GM12801 (cell line): Measurements from ENCODE around the gene CCDC192.

Source experiments
- TF ChIP-seq, protein P1 (sequence below): IDR thresholded peaks from one replicate; pipeline ENCODE4 v1.5.1; 2011; ENCODE audit warnings: control low read depth; ENCODE audit not compliant: insufficient read length; ENCODE audit errors: extremely low read depth

CCDC192 gene

GRCh38 chr5:127739807-127740384 lies 36.7 kb downstream of the CCDC192 start:
- TF ChIP-seq, protein P1, sequence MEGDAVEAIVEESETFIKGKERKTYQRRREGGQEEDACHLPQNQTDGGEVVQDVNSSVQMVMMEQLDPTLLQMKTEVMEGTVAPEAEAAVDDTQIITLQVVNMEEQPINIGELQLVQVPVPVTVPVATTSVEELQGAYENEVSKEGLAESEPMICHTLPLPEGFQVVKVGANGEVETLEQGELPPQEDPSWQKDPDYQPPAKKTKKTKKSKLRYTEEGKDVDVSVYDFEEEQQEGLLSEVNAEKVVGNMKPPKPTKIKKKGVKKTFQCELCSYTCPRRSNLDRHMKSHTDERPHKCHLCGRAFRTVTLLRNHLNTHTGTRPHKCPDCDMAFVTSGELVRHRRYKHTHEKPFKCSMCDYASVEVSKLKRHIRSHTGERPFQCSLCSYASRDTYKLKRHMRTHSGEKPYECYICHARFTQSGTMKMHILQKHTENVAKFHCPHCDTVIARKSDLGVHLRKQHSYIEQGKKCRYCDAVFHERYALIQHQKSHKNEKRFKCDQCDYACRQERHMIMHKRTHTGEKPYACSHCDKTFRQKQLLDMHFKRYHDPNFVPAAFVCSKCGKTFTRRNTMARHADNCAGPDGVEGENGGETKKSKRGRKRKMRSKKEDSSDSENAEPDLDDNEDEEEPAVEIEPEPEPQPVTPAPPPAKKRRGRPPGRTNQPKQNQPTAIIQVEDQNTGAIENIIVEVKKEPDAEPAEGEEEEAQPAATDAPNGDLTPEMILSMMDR = no peak

DNA sequence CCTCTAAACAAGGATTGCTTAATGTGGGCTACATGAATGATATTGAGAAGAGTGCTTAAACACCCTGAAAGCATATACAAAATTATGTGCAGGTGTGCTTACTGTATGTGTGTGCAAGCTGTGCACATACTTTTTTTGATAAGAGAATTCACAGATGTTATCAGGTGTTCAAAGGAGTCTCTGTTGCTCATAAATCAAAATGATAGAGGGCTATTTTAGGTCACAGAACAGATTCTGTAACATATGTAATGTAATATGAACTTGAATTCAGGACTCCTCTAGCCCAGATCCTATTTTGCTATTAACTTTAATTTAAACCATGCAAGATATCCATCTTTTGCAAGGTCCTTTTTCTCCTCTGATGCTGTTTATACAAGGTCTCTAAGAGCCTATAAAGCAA lies 38.2 kb downstream of the CCDC192 start:
- TF ChIP-seq, protein P1 = no peak

- TF ChIP-seq, protein P1 = no peak
Observed at GRCh38 chr5:127744241-127744640, 41.0 kb downstream of the CCDC192 start.

- TF ChIP-seq, protein P1 = no peak
Observed at GRCh38 chr5:127746756-127747155, 43.6 kb downstream of the CCDC192 start.

DNA sequence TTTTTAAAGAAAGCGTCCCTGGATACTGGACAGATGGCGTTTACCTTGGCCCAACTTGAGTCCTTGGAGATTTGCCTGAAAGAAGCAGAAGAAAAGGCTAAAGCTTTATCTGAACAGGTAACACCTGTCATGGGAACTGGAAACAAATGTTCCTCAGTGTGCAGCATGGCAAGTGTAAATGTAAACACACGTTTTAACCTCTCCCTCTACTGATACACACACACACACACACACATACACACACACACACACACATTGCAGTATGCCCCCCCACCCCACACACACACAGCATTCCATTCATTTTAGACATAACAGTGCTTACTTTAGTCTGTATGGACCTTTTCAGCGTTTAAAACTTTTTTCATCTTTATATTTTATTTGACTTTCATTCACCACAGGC lies 51.1 kb downstream of the CCDC192 start:
- TF ChIP-seq, protein P1 = no peak

DNA sequence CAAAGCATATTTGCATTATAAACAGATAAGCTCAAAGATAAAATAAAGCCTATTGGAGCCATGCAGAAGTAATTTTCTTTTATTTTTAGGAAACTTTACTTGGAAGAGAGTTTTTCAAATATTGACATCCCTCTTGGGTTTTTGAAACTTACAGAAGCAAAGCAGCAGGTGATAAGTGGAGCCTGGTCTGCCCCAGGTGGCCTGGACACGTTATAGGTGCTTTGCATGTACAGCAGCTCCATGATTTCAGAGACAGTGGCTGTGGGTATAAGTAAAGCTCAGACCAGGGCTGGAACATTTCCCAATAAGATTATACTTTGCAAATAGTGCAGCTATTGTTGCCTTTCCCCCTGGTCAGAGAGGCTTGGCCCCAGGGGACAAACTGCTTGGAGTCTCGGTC lies 51.5 kb downstream of the CCDC192 start:
- TF ChIP-seq, protein P1 = no peak

- TF ChIP-seq, protein P1 = no peak
Observed at GRCh38 chr5:127757576-127757975, 54.4 kb downstream of the CCDC192 start.

GRCh38 chr5:127758766-127759283 lies 55.6 kb downstream of the CCDC192 start:
- TF ChIP-seq, protein P1 = no peak
